ENCODE results near the gene EPHA8. TPM values are rescaled to one million over a fixed set of nuclear protein-coding genes. Genes with fewer than 3 reads are reported as not detected.

EPHA8 gene
- total RNA-seq, 1 donor = not detected

DNA sequence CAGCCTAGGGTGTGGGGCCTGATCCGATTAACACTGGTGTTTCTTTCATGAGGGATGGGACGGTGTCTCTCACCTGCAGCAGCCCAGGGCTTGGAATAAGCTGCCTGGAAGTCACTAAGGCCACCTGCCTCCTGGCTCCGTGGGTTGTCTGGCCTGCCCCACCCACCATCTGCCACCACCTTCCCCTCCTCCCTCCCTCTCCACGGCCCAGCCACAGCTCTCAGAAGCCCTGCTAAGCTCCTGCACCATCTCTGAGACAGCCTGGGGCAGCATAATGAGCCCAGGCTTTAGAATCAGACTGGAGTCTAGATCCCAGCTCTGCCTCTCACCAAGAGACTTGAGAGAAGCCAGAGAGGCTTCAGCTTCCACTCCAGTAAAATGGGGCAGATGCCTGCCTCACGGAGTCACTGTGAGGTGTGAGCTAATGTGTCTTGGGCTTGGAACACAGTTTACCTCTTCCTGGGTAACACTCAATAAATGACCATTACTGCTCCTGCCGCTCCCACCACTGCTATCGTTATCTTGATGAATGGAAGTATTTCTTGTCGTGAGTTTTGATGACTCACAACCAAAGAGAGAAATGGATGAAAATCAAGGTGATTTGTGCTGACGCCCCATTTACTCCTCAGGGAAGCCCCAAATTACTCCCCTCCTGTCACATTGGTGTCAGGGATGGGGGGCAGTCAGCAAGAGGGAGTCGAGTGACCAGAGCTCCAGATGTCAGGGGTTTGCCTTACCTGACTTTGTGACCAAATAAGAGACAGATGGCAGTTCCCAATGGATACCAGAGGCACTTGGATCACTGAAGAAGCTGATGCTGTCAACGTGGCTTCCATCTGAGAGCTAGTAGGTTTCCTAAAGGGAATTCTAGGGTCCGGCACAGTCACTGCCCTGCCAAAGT lies 49.6 kb downstream of the EPHA8 start:
- no peak for DNase-seq (ENCODE audit: low read depth in 2 of 3, low spot score in 2 of 3)

GRCh38 chr1:22613572-22613918 lies 50.3 kb downstream of the EPHA8 start:
- DNase-seq (ENCODE audit: low read depth in 2 of 3, low spot score in 2 of 3) = no peak

DNA sequence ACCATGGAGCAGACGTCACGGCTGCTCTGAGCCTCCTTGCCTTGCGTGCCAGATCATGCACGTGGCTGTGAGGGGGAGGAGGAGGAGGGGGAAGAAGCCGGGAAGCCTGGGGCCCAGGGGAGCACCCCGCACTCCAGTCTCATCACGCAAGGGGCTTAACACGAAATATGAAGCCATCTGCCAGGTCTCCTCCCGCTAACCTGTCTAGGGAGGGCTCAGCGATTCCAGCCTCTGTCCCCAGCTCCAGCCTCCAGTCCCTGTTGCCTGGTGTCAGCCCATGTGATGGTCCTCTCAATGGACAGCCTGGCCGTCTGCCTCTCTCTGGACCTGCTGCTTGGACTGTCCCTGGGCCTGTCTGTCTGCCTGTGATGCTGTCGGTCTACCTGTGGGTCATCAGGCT lies 50.7 kb downstream of the EPHA8 start:
- DNase-seq (ENCODE audit: low read depth in 2 of 3, low spot score in 2 of 3) = no peak

DNA sequence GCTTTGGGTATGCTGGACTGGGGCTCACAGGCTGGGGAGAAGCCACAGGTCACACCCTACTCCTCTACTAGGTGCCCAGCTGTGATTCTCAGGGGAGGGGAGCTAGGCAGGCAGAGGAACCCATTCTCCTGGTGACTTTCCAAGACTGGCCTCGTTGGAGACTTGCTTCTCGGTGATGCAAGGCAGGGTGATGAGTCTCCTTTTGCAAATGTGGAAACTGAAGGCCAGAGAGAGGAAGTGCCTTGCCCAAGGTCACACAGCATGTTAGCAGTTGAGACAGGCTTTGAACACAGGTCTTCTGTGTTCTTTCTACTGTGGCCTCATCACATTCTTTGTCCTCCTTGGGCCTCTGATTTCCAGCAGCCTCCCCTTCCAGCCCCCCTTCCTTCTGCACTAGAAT lies 52.6 kb downstream of the EPHA8 start:
- DNase-seq (ENCODE audit: low read depth in 2 of 3, low spot score in 2 of 3) = no peak

DNA sequence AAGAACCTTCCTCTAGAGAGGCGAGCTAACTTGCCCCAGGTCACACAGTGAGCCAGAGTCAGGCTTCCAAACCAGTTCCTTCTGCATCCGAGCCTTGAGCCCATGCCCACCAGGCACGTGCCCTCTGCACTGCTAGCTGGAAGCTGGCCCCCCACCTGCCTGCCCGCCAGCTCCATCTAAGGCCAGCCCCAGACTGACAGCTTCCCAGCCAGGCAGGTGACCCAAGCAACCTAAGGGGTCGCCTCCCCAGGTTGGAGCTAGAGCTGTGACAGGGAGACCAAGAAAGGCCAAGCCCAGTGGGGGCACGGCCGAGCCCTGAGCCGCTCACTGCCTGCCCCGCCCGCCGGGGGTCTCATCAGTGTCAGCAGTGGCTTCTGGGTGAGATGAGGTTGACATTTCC lies 53.3 kb downstream of the EPHA8 start:
- DNase-seq (ENCODE audit: low read depth in 2 of 3, low spot score in 2 of 3) = no peak

DNA sequence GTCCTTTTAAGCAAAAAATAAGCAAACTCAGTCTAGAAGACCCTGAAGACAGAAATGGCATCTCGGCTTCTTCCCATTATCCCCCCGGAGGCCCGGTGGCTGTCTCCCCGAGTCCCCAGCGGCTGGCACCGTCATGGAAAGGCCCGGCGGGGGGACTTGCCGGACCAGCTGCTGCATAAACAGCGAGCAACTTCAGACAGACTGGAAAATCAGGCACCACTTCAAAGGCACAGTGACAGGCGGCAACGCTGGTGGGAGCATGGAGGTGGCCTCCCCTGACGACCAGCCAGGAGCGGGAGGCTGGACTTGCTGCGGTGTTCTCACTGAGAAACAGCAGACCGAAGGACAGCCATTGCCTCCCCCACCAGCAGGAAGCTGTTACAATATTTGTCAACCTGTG lies 54.8 kb downstream of the EPHA8 start:
- no peak for DNase-seq (ENCODE audit: low read depth in 2 of 3, low spot score in 2 of 3)

- no peak for DNase-seq (ENCODE audit: low read depth in 2 of 3, low spot score in 2 of 3)
These were observed 56.0 kb downstream of the EPHA8 start for GRCh38 chr1:22619252-22619651.

- DNase-seq (ENCODE audit: low read depth in 2 of 3, low spot score in 2 of 3) = no peak
These were observed 56.5 kb downstream of the EPHA8 start for GRCh38 chr1:22619798-22620197.

DNA sequence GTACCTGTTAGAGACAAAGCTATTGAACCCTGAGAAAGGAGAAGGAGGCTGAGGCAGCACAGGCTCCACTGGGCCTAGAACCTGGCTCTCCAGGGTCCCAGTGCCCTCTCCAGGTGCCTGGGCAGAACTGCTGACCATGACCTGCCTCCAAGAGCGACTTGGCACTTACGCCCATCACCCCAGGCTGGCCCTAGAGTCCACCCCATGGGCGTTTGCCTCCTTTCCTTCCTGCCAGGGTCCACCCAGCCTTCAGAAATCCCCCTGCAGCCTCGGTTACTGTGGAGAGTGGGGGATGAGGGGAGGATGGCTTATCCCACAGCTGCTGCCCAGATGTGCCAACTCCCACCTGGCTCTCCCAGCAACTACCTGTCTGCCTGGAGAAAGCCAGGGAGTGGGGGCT lies 58.5 kb downstream of the EPHA8 start:
- DNase-seq (ENCODE audit: low read depth in 2 of 3, low spot score in 2 of 3) = no peak

DNA sequence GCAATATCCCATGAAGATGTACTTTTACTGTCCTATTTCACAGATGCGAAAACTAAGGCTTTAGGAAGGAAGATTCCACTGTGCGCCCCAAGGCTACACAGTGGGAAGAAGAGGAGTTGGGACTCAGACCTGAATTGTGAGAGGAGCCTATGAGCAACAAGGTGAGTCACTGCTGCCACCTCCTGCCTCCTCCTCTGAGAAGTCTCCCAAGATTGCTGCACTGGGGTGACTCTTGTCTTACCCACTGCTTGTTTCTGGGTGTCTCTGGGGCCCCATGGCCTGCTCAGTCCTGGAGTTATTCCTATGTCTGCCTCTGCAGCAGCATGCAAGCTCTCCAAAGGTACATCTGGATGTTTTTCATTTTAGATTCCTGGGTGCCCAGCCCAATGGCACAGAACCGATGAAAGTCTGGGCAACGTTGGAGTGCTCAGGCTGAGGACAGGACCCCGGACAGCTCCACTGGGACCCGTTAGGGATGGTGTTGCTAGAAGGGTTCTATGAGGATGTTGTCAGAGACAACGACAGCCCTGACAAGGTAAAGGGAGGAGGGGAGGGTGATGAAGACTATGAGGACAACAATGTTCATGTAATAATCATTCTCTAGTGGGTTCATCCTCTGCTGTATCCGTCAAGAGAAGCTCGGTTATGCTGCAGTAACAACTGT lies 62.1 kb downstream of the EPHA8 start:
- DNase-seq (ENCODE audit: low read depth in 2 of 3, low spot score in 2 of 3) = no peak

- no peak for DNase-seq (ENCODE audit: low read depth in 2 of 3, low spot score in 2 of 3)
These were observed 63.2 kb downstream of the EPHA8 start for GRCh38 chr1:22626237-22627157.

DNA sequence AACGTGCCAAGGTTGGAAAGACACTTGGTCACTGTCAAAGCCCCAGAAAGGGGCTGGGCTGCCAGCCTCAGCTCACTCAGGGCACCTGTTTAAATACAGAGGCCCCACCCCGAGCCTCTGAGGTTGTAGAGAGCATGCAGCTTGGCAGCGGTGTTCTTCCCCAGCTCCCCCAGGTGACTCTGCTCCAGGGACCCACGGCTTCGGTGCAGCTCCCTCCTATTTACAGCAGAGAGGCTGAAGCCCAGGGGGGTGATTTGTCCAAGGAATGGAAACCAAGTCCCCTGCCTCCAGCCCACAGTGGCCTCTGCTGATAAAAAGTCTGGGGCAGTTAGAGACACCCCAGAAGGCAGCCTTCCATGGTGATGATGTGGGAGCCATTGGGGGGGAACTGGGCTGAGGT lies 64.0 kb downstream of the EPHA8 start:
- DNase-seq (ENCODE audit: low read depth in 2 of 3, low spot score in 2 of 3) = no peak

DNA sequence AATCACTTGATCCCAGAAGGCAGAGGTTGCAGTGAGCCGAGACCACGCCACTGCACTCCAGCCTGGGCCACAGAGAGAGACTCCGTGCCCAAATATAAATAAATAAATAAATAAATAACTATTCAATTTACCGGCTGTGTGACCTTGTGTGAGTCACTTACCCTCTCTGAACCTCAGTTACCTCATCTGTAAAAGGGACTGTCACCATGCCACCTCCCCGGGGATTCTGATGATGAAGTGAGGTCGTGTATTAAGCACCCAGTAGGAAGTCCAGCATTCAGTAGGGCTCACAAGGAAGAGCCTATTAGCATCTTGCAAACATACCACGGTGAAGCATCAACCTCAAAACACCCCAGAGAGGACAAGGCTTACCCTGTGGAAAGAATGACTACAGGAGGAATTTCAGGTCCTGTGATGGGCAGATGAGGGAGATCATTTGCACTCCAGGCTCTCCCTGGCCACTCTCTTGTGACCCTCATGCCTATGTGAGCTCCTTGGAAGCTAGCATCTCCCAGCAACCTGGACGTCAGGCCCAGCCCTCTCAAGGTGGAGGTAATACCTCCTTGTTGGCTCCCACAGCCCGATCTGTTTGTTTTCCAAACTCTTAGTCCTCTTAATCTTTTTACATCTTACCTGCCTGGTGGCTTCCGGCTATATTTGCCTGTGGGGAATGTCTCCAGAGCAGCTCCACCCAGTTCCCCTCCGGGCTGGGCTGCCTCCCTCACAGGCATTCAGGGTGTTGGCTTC lies 65.6 kb downstream of the EPHA8 start:
- no peak for DNase-seq (ENCODE audit: low read depth in 2 of 3, low spot score in 2 of 3)

DNA sequence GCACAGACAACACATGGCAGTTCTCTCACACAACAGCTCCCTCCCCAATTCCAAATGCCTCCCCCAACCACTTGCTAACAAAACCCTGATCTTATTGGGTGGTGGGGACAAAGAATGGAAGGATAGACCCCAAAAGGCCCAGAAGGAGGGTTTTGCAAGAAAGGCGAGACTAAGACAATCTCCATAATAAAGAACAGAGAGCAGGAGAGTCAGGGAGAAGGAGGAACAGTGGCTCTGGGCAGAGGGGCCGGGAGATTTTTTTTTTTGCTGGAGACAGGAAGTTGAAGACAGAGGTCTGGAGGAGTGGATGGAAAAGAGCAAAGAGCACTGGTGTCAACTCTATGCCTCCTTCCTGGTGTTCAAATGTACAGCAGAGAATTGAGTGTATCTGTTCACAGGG lies 66.6 kb downstream of the EPHA8 start:
- DNase-seq (ENCODE audit: low read depth in 2 of 3, low spot score in 2 of 3) = no peak

DNA sequence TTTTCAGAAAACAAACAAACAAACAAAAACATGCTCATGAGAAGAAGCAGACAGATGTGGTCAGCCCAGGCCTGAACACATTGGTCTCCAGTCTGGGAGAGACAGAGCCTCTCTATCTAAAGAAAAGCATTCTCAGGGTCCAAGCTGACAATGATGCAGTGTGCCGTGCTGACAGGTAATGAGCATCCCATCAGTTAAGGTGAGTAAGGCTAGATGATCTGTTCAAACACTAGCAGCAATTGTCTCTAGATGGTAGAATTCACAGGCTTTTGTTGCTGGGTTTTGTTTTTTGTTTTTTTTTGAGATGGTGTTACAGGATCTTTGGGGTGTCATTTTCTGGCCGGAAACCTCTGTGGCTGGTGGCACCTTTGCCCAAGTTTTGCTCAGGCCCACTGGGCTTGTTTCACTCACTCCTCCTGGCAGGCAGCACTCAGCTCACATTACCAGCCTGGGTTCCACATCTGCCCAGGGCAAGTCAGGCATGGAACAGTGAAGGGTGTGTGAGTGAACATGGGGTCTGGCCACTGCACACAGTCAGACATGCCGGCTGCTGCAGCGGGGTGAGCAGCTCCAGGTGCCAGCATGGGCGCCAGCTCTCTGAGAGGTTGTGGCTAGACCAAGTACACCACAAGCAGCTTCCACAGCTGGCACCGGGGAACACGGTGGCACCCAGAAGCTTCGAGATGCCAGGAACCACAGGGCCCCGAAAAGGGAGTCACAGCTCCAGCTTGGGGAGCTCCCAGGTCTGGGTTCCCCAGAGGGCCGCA lies 70.6 kb downstream of the EPHA8 start:
- no peak for DNase-seq (ENCODE audit: low read depth in 2 of 3, low spot score in 2 of 3)

- DNase-seq (ENCODE audit: low read depth in 2 of 3, low spot score in 2 of 3) = no peak
These were observed 72.1 kb downstream of the EPHA8 start for GRCh38 chr1:22635436-22635835.

- no peak for DNase-seq (ENCODE audit: low read depth in 2 of 3, low spot score in 2 of 3)
These were observed 73.1 kb downstream of the EPHA8 start, which contains the start of gene C1QA for GRCh38 chr1:22636353-22636752. C1QA (plus strand) TSS chr1:22636628; CDS start chr1:22637617, 989 bp downstream.

DNA sequence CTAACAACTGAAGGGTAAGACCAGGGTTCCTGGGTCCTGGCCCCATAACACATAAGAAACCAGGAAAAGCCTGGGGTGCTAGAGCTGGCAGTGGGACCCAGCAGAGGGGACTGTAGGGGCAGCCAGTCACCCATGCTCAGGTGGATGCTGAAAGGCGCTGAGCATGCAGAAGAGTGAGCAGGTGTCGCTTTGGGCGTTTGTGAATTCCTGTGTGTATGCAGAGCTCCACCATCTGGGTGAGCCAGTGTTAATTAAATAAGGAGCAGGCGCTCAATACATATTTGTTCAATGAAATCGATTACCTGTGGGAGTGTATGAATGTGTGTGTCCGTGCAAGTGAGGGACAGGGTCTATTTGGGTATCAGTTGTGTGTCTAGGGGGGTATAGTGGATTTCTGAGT lies 73.6 kb downstream of the EPHA8 start:
- no peak for DNase-seq (ENCODE audit: low read depth in 2 of 3, low spot score in 2 of 3)

GRCh38 chr1:22637907-22638445 lies 74.7 kb downstream of the EPHA8 start:
- DNase-seq (ENCODE audit: low read depth in 2 of 3, low spot score in 2 of 3) = no peak

Data from hematopoietic multipotent progenitor cell (in vitro differentiated cells).